Loucy (cell line): ENCODE measurements around the gene LIX1.

Experiments
- H2AFZ ChIP-seq: fragments of 200-600 bp; sonication (generic); 2 replicates; pipeline ENCODE4 v1.6.0; 2016; ENCODE audit warnings: antibody characterized with exemption, mild to moderate bottlenecking, low read length, moderate library complexity
- H3F3A ChIP-seq: fragments of 200-600 bp; 2 replicates; pipeline ENCODE4 v1.6.0; 2016; ENCODE audit warnings: antibody characterized with exemption, low read depth, mild to moderate bottlenecking
- H3K27me3 ChIP-seq: fragments of 200-600 bp; sonication (generic); 2 replicates; pipeline ENCODE4 v1.6.1; 2014; ENCODE audit warnings: low read length, mild to moderate bottlenecking; ENCODE audit not compliant: insufficient read depth, poor library complexity, severe bottlenecking
- H3K36me3 ChIP-seq: fragments of 200-600 bp; sonication (generic); 2 replicates; pipeline ENCODE4 v1.6.1; 2016; ENCODE audit warnings: low read length; ENCODE audit not compliant: insufficient read depth
- H3K4me1 ChIP-seq: fragments of 200-600 bp; sonication (generic); 2 replicates; pipeline ENCODE4 v1.5.1; 2014; ENCODE audit warnings: low read length, mild to moderate bottlenecking; ENCODE audit not compliant: insufficient read depth, poor library complexity, severe bottlenecking
- H3K4me2 ChIP-seq: fragments of 200-600 bp; sonication (generic); 2 replicates; pipeline ENCODE4 v1.6.0; 2014; ENCODE audit warnings: antibody characterized with exemption, low read length, low read depth, mild to moderate bottlenecking; ENCODE audit not compliant: poor library complexity, severe bottlenecking
- H3K4me3 ChIP-seq: fragments of 200-600 bp; sonication (generic); 2 replicates; pipeline ENCODE4 v1.5.1; 2014; ENCODE audit warnings: low read length, mild to moderate bottlenecking, mixed read lengths; ENCODE audit not compliant: poor library complexity, severe bottlenecking
- H3K79me2 ChIP-seq: fragments of 200-600 bp; sonication (generic); 2 replicates; pipeline ENCODE4 v1.6.1; 2014; ENCODE audit warnings: low read length; ENCODE audit not compliant: insufficient read depth
- H3K9ac ChIP-seq: fragments of 200-600 bp; sonication (generic); 2 replicates; pipeline ENCODE4 v1.6.0; 2014; ENCODE audit warnings: mild to moderate bottlenecking, low read depth, low read length, moderate library complexity; ENCODE audit not compliant: poor library complexity, severe bottlenecking
- H3K9me2 ChIP-seq: fragments of 200-600 bp; sonication (generic); replicated peaks from 2 replicates; pipeline ENCODE4 v1.6.1; 2016; ENCODE audit warnings: low read depth, low read length, mixed read lengths
- H3K9me3 ChIP-seq: fragments of 200-600 bp; sonication (generic); 2 replicates; pipeline ENCODE4 v1.6.1; 2014; ENCODE audit warnings: mild to moderate bottlenecking, antibody characterized with exemption, low read length, low read depth; ENCODE audit not compliant: insufficient read depth
- H4K20me1 ChIP-seq: fragments of 200-600 bp; sonication (generic); 2 replicates; pipeline ENCODE4 v1.6.0; 2014; ENCODE audit warnings: antibody characterized with exemption, low read length, mild to moderate bottlenecking; ENCODE audit not compliant: insufficient read depth, poor library complexity, severe bottlenecking
- EZH2phosphoT487 ChIP-seq: fragments of 200-600 bp; IDR thresholded peaks from 2 replicates; pipeline ENCODE4 v1.6.1; 2018; ENCODE audit warnings: antibody characterized with exemption, mild to moderate bottlenecking, moderate library complexity, borderline replicate concordance
- TF ChIP-seq, protein P1 (sequence below): fragments of 200-600 bp; sonication (generic); conservative IDR thresholded peaks from 2 replicates; pipeline ENCODE4 v1.5.1; 2014; ENCODE audit warnings: mild to moderate bottlenecking, antibody characterized with exemption, low read length

LIX1 gene

DNA sequence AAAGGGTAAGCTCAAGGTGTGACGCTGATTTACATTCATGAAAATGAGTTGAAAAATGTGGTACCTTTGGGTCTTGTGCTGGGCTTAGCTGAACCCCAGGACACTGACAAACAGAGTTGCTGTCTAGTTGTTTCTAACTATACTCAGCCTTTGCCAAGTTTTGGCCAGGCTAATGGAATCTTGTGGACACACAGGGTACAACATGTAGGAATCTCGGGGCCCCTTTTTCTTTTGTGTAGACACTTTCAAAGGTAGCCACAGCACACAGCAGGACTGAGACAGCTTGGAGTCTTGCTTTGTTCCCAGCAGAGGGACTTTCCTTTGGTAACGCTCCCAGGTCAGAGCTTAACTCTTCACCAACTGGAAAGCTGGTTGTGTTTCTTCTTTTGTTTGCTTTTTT is 7.8 kb downstream of the LIX1 start:
- no peaks in the 10 kb centered on the region for H3K9me2 ChIP-seq
- H3K36me3 ChIP-seq, result no peaks in the 10 kb centered on the region
- peaks cover 22% of the 10 kb centered on the region for H3K4me1 ChIP-seq
- H4K20me1 ChIP-seq, result no peaks in the 10 kb centered on the region
- no peak overlapping the region for H3K9ac ChIP-seq
- no peaks in the 10 kb centered on the region for H3K79me2 ChIP-seq
- H2AFZ ChIP-seq, result no peak overlapping the region
- no peaks in the 10 kb centered on the region for H3K27me3 ChIP-seq
- no peak overlapping the region for H3K4me3 ChIP-seq
- H3K9me3 ChIP-seq, result no peaks in the 10 kb centered on the region
- TF ChIP-seq, protein P1, sequence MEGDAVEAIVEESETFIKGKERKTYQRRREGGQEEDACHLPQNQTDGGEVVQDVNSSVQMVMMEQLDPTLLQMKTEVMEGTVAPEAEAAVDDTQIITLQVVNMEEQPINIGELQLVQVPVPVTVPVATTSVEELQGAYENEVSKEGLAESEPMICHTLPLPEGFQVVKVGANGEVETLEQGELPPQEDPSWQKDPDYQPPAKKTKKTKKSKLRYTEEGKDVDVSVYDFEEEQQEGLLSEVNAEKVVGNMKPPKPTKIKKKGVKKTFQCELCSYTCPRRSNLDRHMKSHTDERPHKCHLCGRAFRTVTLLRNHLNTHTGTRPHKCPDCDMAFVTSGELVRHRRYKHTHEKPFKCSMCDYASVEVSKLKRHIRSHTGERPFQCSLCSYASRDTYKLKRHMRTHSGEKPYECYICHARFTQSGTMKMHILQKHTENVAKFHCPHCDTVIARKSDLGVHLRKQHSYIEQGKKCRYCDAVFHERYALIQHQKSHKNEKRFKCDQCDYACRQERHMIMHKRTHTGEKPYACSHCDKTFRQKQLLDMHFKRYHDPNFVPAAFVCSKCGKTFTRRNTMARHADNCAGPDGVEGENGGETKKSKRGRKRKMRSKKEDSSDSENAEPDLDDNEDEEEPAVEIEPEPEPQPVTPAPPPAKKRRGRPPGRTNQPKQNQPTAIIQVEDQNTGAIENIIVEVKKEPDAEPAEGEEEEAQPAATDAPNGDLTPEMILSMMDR, result no peak
- no peak for TF ChIP-seq EZH2phosphoT487
- no peak overlapping the region for H3K4me2 ChIP-seq
- H3F3A ChIP-seq, result no peaks in the 10 kb centered on the region

GRCh38 chr5:97133101-97133500 is 9.3 kb downstream of the LIX1 start:
- Histone ChIP-seq H3K4me3 (no peak overlapping the region), H3K9me3 (no peaks in the 10 kb centered on the region), H3K27me3 (no peaks in the 10 kb centered on the region), H3K79me2 (no peaks in the 10 kb centered on the region), H3K4me2 (peak overlapping the region; percentile 1), H3K9me2 (no peaks in the 10 kb centered on the region), H3K9ac (no peak overlapping the region), H3F3A (no peaks in the 10 kb centered on the region), H2AFZ (no peak overlapping the region), H3K36me3 (no peaks in the 10 kb centered on the region), H3K4me1 (peaks cover 22% of the 10 kb centered on the region), H4K20me1 (no peaks in the 10 kb centered on the region)
- no peak for TF ChIP-seq EZH2phosphoT487
- TF ChIP-seq, protein P1, result no peak

DNA sequence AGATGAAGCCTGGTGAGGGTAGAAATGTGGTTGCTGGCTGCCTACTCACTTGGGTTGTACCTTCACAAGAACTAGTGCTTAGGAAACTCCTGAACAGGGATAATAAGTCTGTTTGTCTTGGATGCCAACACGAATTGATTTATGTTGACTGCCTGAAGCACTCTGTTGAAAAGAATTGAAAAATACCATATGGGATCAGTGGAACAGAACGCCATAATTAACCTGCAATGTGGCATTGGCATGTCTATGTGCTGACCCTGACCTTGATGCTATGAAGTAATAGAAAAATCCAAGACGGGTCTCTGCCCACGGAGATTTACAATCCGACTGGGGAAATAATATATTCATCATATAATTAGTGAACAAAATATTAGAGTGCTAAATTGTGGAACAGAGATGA is 10.5 kb downstream of the LIX1 start:
- Histone ChIP-seq H3K9me2 (no peaks in the 10 kb centered on the region), H3K4me2 (no peak overlapping the region), H3K79me2 (no peaks in the 10 kb centered on the region), H3K27me3 (no peaks in the 10 kb centered on the region), H2AFZ (no peak overlapping the region), H4K20me1 (no peaks in the 10 kb centered on the region), H3K9me3 (no peaks in the 10 kb centered on the region), H3K36me3 (no peaks in the 10 kb centered on the region), H3K9ac (no peak overlapping the region), H3F3A (no peaks in the 10 kb centered on the region), H3K4me1 (peaks cover 22% of the 10 kb centered on the region), H3K4me3 (no peak overlapping the region)
- TF ChIP-seq, protein P1, result no peak
- no peak for TF ChIP-seq EZH2phosphoT487
